ENCODE results near the gene SOX15.
"Not testable (repeated sequence)": the region's sequence is repeated elsewhere in the genome, so short reads cannot be mapped to it uniquely, and the experiment has no call there.

Gene SOX15

DNA sequence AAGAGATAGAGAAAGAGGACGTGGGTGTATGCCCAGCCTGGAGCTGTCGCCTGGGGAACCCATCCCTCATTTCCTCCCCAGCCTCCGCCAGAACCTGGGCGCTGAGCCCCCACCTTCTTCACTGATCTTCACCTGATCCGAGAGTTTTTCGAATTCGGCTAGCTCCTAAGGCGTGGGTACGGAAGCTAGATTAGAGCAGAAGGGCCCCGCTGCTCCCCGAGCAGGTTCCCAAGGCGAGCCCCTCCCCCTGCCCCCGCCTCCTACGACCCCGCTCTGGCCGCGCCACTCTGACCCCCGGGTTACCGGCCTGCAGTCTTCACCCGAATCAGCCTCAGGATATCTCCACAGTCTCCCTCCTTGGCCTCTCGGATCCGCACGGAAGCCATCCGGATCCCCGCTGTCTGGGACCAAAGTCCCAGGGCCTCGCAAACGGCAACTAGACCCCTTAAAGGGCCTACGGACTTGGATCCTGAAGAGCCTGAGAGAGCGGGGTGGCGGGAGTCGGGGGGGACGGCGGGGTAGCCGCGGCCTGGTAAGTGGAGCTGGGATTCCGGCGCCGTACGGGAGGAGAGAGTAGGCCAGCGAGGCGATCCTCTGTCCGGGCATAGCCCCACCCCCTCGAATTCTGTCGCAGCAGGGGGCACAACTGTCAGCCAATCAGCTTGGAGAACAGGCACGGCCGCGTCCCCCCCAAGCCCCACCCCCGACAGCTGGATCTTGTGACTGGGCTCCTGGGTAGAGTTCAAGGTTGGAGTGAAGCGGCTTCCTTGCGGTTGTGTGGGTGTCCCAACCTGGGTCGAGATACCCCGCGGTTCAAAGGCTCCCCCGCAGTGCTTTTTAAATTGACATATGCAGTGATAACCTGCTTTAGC is 37.6 kb upstream of the SOX15 start, which contains the start of gene SAT2 (continued):
- TF ChIP-seq, protein P1, sequence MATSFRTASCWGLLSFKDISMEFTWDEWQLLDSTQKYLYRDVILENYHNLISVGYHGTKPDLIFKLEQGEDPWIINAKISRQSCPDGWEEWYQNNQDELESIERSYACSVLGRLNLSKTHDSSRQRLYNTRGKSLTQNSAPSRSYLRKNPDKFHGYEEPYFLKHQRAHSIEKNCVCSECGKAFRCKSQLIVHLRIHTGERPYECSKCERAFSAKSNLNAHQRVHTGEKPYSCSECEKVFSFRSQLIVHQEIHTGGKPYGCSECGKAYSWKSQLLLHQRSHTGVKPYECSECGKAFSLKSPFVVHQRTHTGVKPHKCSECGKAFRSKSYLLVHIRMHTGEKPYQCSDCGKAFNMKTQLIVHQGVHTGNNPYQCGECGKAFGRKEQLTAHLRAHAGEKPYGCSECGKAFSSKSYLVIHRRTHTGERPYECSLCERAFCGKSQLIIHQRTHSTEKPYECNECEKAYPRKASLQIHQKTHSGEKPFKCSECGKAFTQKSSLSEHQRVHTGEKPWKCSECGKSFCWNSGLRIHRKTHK (tag by site-specific recombination; IDR thresholded peaks at IDR 0.05): no peak
- no peak for TF ChIP-seq ZNF302 (tag by site-specific recombination; IDR thresholded peaks at IDR 0.05; ENCODE audit: low read depth)

DNA sequence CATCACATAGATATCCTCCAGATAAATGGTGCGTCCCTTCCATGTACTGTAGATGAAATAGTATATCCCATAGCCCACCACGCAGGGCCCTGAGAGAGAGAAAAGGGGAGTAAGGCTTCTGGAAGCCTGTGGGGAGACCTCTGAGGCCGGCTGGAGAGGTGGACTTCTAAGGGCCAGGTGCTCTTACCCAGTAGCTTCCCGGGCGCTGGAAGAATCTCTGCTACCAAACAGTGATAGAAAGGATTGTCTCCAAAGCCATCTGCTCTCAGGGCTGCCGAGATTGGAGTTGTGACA is 37.0 kb upstream of the SOX15 start:
- Histone ChIP-seq H3K9me3 (ENCODE audit: control insufficient read depth, insufficient read depth, low read depth, low read length) (no peaks in the 10 kb centered on the region), H3K36me3 (ENCODE audit: control insufficient read depth in 2 of 2, insufficient read depth in 1 of 2, low read length in 2 of 2) (peaks cover 0 to 8% of the 10 kb centered on the region in 2 experiments; a peak in 2 of 3 replicates), H3K27ac (ENCODE audit: extremely low read depth, low read depth, low read length) (peak overlapping the region; percentile 91; the same call in 1 of the 2 replicates), H3K4me3 (ENCODE audit: low read depth, low read length) (peak overlapping the region; percentile 84), H3K4me1 (ENCODE audit: control insufficient read depth, insufficient read depth, low read length) (peaks cover 3% of the 10 kb centered on the region; the same call in 1 of the 2 replicates)
- POLR2A ChIA-PET: interaction anchor here (0.9 to 9.6 kb wide), 9 partner anchors 12 to 322 kb away, joined by 3 to 215 read pairs (median 9); partner anchors contain the start of genes ATP1B2, CD68, FXR2 and MPDU1
- CTCF ChIA-PET: interaction anchor here (0.6 to 4.4 kb wide), 10 partner anchors 9 to 431 kb away, joined by 3 to 24 read pairs (median 5); partner anchors contain the start of genes FXR2, TP53 and WRAP53
- TF ChIP-seq, protein P2, sequence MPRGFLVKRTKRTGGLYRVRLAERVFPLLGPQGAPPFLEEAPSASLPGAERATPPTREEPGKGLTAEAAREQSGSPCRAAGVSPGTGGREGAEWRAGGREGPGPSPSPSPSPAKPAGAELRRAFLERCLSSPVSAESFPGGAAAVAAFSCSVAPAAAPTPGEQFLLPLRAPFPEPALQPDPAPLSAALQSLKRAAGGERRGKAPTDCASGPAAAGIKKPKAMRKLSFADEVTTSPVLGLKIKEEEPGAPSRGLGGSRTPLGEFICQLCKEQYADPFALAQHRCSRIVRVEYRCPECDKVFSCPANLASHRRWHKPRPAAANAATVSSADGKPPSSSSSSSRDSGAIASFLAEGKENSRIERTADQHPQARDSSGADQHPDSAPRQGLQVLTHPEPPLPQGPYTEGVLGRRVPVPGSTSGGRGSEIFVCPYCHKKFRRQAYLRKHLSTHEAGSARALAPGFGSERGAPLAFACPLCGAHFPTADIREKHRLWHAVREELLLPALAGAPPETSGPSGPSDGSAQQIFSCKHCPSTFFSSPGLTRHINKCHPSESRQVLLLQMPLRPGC (tag by site-specific recombination; IDR thresholded peaks at IDR 0.05): no peak
- no peak for TF ChIP-seq ZNF571 (tag by site-specific recombination; IDR thresholded peaks at IDR 0.05)
- TF ChIP-seq ZXDB (tag by site-specific recombination; IDR thresholded peaks at IDR 0.05): no peak
- TF ChIP-seq, protein P3, sequence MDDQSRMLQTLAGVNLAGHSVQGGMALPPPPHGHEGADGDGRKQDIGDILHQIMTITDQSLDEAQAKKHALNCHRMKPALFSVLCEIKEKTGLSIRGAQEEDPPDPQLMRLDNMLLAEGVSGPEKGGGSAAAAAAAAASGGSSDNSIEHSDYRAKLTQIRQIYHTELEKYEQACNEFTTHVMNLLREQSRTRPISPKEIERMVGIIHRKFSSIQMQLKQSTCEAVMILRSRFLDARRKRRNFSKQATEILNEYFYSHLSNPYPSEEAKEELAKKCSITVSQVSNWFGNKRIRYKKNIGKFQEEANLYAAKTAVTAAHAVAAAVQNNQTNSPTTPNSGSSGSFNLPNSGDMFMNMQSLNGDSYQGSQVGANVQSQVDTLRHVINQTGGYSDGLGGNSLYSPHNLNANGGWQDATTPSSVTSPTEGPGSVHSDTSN (CRISPR knock-in tag; IDR thresholded peaks at IDR 0.05): no peak
- TF ChIP-seq, protein P4, sequence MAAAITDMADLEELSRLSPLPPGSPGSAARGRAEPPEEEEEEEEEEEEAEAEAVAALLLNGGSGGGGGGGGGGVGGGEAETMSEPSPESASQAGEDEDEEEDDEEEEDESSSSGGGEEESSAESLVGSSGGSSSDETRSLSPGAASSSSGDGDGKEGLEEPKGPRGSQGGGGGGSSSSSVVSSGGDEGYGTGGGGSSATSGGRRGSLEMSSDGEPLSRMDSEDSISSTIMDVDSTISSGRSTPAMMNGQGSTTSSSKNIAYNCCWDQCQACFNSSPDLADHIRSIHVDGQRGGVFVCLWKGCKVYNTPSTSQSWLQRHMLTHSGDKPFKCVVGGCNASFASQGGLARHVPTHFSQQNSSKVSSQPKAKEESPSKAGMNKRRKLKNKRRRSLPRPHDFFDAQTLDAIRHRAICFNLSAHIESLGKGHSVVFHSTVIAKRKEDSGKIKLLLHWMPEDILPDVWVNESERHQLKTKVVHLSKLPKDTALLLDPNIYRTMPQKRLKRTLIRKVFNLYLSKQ (tag by site-specific recombination; IDR thresholded peaks at IDR 0.05; ENCODE audit: borderline replicate concordance): no peak
- no peak for TF ChIP-seq ZNF184 (tag by site-specific recombination; IDR thresholded peaks at IDR 0.05)
- no peak for TF ChIP-seq ZNF292 (tag by site-specific recombination; IDR thresholded peaks at IDR 0.05; ENCODE audit: borderline replicate concordance, low read depth)
- TF ChIP-seq ZNF701 (tag by site-specific recombination; IDR thresholded peaks at IDR 0.05): no peak

DNA sequence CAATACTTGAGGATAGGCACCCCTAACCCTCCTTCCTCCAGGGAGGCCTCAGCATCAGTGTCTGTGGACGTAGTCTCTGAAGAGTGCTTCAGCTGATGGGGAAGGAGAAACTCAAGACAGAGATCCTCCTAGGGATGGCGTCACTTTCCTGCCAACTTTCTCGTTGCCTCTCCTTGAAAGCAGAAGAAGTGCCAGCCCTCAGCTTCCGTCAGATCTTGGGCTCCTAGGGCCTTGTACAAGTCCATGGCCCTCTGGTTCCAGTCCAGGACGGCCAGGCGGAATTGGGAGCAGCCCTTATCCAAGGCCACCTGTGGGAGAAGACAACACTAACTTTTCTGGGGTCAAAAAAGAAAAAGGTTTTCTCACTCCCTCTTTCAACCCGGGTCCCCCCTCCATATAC is 36.4 kb upstream of the SOX15 start:
- TF ChIP-seq ZNF473 (tag by site-specific recombination; IDR thresholded peaks at IDR 0.05): no peak
- peak; percentile 69 for TF ChIP-seq PRDM1 (tag by site-specific recombination; IDR thresholded peaks at IDR 0.05)
- Histone ChIP-seq H3K4me3 (ENCODE audit: low read depth, low read length) (no peak overlapping the region), H3K4me1 (ENCODE audit: control insufficient read depth, insufficient read depth, low read length) (peaks cover 3% of the 10 kb centered on the region; the same call in 1 of the 2 replicates), H3K9me3 (ENCODE audit: control insufficient read depth, insufficient read depth, low read depth, low read length) (no peaks in the 10 kb centered on the region), H3K36me3 (ENCODE audit: control insufficient read depth in 2 of 2, insufficient read depth in 1 of 2, low read length in 2 of 2) (peaks cover 0 to 8% of the 10 kb centered on the region in 2 experiments; a peak in 2 of 3 replicates), H3K27ac (ENCODE audit: extremely low read depth, low read depth, low read length) (no peak overlapping the region)
- ChIA-PET CTCF (interaction anchor here (0.7 to 4.4 kb wide), 9 partner anchors 8 to 431 kb away, joined by 3 to 24 read pairs (median 6); partner anchors contain the start of genes FXR2, TP53 and WRAP53), POLR2A (interaction anchor here (0.6 to 9.6 kb wide), 5 partner anchors 11 to 60 kb away, joined by 5 to 215 read pairs (median 21); partner anchors contain the start of genes FXR2, MPDU1, TP53 and WRAP53)

DNA sequence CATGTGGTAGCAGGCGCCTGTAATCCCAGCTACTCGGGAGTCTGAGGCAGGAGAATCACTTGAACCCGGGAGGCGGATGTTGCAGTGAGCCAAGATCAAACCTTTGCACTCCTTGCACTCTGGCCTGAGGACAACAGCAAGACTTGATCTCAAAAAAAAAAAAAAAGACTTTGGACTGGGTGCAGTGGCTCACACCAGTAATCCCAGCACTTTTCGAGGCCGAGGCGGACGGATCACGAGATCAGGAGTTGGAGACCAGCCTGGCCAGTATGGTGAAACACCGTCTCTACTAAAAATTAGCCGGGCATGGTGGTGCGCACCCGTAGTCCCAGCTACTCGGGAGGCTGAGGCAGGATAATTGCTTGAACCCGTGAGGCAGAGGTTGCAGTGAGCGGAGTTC is 35.9 kb upstream of the SOX15 start:
- not testable (repeated sequence) for H3K36me3 ChIP-seq (ENCODE audit: control insufficient read depth in 2 of 2, insufficient read depth in 1 of 2, low read length in 2 of 2); H3K9me3 ChIP-seq (ENCODE audit: control insufficient read depth, insufficient read depth, low read depth, low read length); H3K4me1 ChIP-seq (ENCODE audit: control insufficient read depth, insufficient read depth, low read length); H3K4me3 ChIP-seq (ENCODE audit: low read depth, low read length); H3K27ac ChIP-seq (ENCODE audit: extremely low read depth, low read depth, low read length)
- ChIA-PET CTCF (interaction anchor here (2.0 to 4.4 kb wide), 3 partner anchors 11 to 62 kb away, joined by 6 to 24 read pairs (median 21); partner anchors contain the start of genes FXR2, TP53 and WRAP53), POLR2A (interaction anchor here (2.4 to 3.6 kb wide), 2 partner anchors 11 to 42 kb away, joined by 21 to 52 read pairs; partner anchors contain the start of genes FXR2 and MPDU1)
